T-helper 2 cell (primary cell): Measurements from ENCODE around the gene PKD1.

Source experiments
- DNase-seq, 5 experiments: peaks; one replicate each; pipeline versions ENCODE4 v3.0.0 to v3.0.0-alpha.2; 2012 to 2022

PKD1 gene

GRCh38 chr16:2086106-2086742 lies 49.5 kb downstream of the PKD1 start:
- no peak for DNase-seq

DNA sequence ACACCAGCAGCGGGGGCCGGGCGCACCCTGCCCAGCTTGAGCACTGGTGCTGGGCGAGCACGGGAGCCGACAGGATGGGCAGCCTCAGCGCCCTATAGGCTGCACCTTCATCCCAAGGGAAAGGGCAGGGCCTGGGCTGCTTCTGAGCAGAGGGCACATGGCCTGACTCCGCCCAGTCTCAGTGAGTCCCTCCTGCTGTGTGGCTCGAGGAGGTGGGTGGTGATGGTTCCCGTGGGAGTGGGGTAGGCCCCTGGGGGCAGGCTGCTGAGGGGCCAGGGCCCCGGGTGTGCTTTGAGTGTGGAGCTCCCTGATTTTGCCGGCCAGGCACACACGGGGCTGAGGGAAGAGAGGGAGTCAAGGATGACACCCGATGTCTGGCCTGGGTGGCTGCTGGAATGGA lies 50.0 kb downstream of the PKD1 start:
- DNase-seq: no peak

DNA sequence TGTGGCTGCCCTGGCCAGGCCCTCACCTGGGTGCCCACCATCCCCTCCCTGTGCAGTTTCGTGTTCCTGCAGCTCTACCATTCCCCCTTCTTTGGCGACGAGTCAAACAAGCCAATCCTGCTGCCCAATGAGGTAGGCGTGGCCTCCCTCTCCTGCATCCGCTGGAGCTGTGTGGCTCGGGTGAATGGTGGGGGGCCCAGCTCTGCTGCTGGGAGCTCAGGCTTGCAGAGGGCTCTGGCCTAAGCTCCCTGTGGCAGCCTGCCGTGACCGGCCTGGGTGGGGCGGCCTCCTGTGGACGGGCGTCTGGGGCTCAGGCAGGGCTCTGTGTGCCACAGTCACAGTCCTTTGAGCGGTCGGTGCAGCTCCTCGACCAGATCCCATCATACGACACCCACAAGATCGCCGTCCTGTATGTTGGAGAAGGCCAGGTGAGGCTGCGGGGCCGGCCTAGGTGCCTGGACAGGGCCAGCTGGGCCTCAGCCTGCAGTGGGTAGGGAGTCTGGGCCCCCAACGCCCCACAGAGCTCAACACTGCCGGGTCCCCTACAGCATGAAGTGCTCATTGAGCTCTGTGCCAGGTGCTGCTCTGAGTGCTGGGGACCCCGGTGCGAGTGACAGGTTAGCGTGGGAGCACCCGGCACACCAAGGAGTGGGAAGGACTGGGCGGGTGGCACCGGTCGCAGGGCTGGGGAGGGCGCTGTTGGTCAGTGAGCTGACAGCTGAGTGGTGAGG lies 50.6 kb downstream of the PKD1 start:
- no peak for DNase-seq

DNA sequence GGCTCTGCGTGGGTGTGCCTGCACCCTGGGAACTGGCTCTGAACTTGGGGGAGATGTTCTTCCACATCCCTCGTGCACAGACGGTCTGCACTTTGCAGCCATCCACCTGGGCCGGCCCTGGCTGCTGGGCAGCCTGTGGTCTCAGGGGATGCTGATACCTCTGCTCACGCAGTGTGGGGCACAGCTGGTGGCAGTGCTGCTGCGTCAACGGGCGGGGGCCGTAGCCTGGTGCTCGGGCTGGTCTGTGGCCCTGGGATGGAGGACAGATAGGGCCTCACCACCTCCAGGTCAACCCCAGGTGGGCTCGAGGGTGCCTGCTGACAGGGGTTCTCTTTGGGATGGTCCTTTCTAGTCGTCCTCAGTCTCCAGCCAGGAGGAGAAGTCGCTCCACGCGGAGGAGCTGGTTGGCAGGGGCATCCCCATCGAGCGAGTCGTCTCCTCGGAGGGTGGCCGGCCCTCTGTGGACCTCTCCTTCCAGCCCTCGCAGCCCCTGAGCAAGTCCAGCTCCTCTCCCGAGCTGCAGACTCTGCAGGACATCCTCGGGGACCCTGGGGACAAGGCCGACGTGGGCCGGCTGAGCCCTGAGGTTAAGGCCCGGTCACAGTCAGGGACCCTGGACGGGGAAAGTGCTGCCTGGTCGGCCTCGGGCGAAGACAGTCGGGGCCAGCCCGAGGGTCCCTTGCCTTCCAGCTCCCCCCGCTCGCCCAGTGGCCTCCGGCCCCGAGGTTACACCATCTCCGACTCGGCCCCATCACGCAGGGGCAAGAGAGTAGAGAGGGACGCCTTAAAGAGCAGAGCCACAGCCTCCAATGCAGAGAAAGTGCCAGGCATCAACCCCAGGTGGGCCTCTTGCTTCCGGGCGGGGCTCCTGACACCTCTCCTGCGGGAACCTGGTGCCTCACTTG lies 51.6 kb downstream of the PKD1 start:
- DNase-seq: no peak

GRCh38 chr16:2083409-2083808 lies 52.3 kb downstream of the PKD1 start:
- no peak for DNase-seq

DNA sequence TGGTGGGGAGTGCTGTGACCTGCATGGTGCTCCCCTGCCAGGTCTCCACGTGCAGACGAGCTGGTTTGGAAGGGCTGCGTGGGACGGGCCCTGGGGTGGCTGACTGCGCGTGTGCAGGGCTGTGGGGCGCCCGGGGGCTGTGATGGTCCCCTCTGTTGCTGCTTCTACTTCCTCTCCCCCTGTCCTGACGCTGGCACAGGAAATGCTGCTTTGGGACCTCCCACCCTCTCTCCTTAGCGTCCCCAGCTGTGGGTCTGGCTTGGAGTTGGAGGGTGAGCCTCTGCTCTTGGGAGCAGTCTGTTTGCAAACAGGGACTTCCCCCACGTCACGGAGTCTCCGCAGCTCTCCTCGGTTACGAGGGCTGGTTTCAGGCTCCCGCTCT lies 52.7 kb downstream of the PKD1 start:
- no peak for DNase-seq

GRCh38 chr16:2082171-2082982 lies 53.3 kb downstream of the PKD1 start:
- DNase-seq: no peak

GRCh38 chr16:2081201-2082084 lies 54.3 kb downstream of the PKD1 start:
- DNase-seq: no peak

- DNase-seq: no peak
Measured at GRCh38 chr16:2079991-2080390, 55.7 kb downstream of the PKD1 start.

- no peak for DNase-seq
Measured at GRCh38 chr16:2079311-2079800, 56.3 kb downstream of the PKD1 start.

DNA sequence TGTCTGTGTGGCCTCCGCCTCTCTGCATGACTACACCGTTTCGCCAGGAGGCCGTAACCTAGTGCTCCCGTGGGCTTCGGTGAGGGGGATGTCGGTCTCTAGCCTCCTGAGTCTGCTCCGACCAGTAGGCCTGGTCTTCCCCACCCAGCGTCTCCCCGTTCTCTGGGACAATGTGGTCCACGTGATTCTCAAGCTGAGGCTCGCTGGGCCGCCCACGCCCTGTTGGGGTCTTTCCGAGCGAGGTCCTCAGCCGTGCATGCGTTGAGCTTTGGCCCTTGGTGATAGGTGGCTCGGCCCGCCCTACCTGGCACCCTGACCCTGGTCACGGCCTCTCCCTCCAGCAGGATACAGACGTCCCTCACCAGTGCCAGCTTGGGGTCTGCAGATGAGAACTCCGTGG lies 57.0 kb downstream of the PKD1 start:
- no peak for DNase-seq

GRCh38 chr16:2078096-2078495 lies 57.6 kb downstream of the PKD1 start:
- no peak for DNase-seq

DNA sequence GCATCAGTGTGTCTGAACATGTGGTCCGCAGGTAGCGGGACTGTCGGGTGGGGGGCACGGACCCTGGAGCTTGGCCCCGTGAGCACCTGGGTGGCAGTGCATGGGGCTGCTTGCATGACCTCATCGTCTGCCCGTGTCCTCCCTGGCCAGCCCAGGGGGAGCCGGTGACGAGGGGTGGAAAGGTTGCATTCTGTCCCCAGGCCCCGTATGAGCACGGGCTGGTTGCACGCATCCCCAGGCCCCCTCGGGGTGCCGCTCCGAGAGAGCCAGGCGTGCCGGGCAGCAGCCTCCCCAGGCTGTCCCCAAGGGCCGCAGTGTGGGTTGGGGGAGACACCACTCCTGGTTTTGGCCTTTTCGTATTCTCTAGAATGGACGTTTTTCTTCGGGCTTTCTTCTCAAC lies 58.0 kb downstream of the PKD1 start:
- DNase-seq: no peak

DNA sequence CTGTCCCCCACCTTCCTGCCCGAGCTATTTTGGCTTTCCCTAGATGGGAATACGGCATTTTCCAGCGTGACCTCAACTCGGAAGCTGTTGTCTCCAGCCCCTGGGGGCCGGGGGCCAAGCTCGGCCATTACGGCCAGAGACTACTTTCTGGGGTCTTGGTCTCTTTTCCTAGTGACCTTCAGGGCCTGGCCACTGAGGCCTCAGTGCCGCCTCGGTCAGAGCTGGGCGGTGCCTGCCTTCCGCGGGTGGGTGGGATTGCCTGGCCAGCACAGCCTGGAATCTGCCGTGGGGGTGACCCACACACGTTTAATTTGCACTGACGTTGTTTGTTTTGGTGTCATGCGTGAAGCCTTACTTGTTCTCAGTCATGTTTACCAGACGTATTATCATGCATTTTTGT lies 58.7 kb downstream of the PKD1 start:
- DNase-seq: no peak

GRCh38 chr16:2076072-2076865 lies 59.4 kb downstream of the PKD1 start:
- no peak for DNase-seq

GRCh38 chr16:2075631-2076030 lies 60.1 kb downstream of the PKD1 start:
- no peak for DNase-seq

- DNase-seq: no peak
Measured at GRCh38 chr16:2074071-2074470, 61.6 kb downstream of the PKD1 start.

DNA sequence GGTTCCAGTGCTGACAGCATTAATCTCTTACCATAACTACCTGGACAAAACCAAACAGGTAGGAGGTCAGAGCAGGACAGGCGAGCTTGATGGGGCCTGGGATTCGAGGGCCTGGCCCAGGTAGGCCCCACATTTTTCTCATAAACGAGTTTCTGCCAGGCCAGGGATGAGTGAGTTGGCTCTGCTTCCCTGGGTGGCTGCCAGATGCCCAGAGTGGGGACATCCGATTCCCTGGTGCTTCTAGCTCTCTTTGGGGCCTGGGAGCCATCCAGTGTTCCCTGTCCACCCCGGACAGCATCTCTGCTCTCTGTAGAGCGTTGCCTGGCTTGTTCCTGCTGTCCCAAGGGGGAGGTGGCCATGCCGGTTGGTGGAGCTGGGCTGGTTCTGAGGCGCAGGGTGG lies 62.8 kb downstream of the PKD1 start:
- no peak for DNase-seq

- no peak for DNase-seq
Measured at GRCh38 chr16:2071454-2072202, 64.1 kb downstream of the PKD1 start.
